Measurements from ENCODE around the gene TRMT6. TPM values are rescaled to one million over a fixed set of nuclear protein-coding genes. Genes with fewer than 3 reads are reported as not detected.

Gene TRMT6
- total RNA-seq, 1 experiment from 2014 or later = 13.2 TPM

GRCh38 chr20:5999783-6000182 is 49.5 kb upstream of the TRMT6 start:
- TF ChIP-seq FOSL1 (IDR thresholded peaks at IDR 0.05; ENCODE audit: low read depth) = no peak
- TF ChIP-seq TCF7L2 (IDR thresholded peaks at IDR 0.05; ENCODE audit: borderline replicate concordance, extremely low read depth, insufficient read depth, insufficient read length) = no peak
- TF ChIP-seq YY1 (IDR thresholded peaks at IDR 0.05; ENCODE audit: extremely low read depth, insufficient replicate concordance, low read depth, low read length) = no peak
- no peak for TF ChIP-seq POLR2AphosphoS5 (IDR thresholded peaks at IDR 0.05; ENCODE audit: low read depth, low read length)
- no peak for TF ChIP-seq REST (IDR thresholded peaks at IDR 0.05; ENCODE audit: low read depth)
- no peak for TF ChIP-seq ZBTB33 (IDR thresholded peaks at IDR 0.05; ENCODE audit: extremely low read depth, insufficient replicate concordance, low read length)
- no peak for TF ChIP-seq ZNF274 (IDR thresholded peaks at IDR 0.05; ENCODE audit: low read depth, low read length)
- no peak for TF ChIP-seq JUND (IDR thresholded peaks at IDR 0.05)
- no peak overlapping the region for H3K4me3 ChIP-seq (replicated peaks in 1 of 2; ENCODE audit: low read depth in 1 of 2, low read length in 2 of 2)
- ChIA-PET CTCF (no interaction called here), RAD21 (ENCODE audit: low non-redundant PET in 1 of 2, low total read pairs in 2 of 2, uncharacterized antibody in 2 of 2, unreplicated experiment in 2 of 2) (no interaction called here), POLR2A (no interaction called here)
- intact Hi-C loops (cut with micrococcal nuclease) = loop anchor here (5.0 kb wide), 1 partner anchor 472 kb away; no protein-coding TSS in a partner anchor
- H3K79me2 ChIP-seq (ENCODE audit: insufficient read depth, low read length) = no peaks in the 10 kb centered on the region
- H4K20me1 ChIP-seq (ENCODE audit: insufficient read depth) = no peaks in the 10 kb centered on the region
- no peak overlapping the region for H3K9ac ChIP-seq (ENCODE audit: low read length)
- no peaks in the 10 kb centered on the region for H3K9me3 ChIP-seq (ENCODE audit: control insufficient read depth in 1 of 2, insufficient read depth in 1 of 2, low read depth in 1 of 2, low read length in 2 of 2)
- ATAC-seq (no peak), DNase-seq (ENCODE audit: low read depth, low spot score) (no peak)
- no peak overlapping the region for H3K27ac ChIP-seq (ENCODE audit: low read depth, low read length)
- no peak overlapping the region for H3K4me2 ChIP-seq (ENCODE audit: low read length)
- H3K36me3 ChIP-seq (ENCODE audit: control insufficient read depth in 1 of 2, insufficient read depth in 2 of 2, low read length in 2 of 2) = peaks cover 1 to 23% of the 10 kb centered on the region in 2 experiments
- no peaks in the 10 kb centered on the region; a peak in 1 of 4 replicates for H3K4me1 ChIP-seq (ENCODE audit: control insufficient read depth in 1 of 2, insufficient read depth in 2 of 2, low read length in 2 of 2)
- H3K27me3 ChIP-seq (ENCODE audit: insufficient read depth, low read length) = no peaks in the 10 kb centered on the region
- H2AFZ ChIP-seq (ENCODE audit: low read depth, low read length, poor library complexity, severe bottlenecking) = no peak overlapping the region
- BruUV-seq (replicated peaks) = no TSS peak
- no peaks in the 10 kb centered on the region for H3K9me2 ChIP-seq (ENCODE audit: insufficient read depth)

Data from HCT116 (cell line).